LNCAP (cell line): ENCODE data around the gene NF1.

Source experiments
- CTCF ChIP-seq: fragments of 450-650 bp; IDR thresholded peaks from 2 replicates; pipeline ENCODE4 v1.5.1; 2017; ENCODE audit warnings: mild to moderate bottlenecking

NF1 gene

DNA sequence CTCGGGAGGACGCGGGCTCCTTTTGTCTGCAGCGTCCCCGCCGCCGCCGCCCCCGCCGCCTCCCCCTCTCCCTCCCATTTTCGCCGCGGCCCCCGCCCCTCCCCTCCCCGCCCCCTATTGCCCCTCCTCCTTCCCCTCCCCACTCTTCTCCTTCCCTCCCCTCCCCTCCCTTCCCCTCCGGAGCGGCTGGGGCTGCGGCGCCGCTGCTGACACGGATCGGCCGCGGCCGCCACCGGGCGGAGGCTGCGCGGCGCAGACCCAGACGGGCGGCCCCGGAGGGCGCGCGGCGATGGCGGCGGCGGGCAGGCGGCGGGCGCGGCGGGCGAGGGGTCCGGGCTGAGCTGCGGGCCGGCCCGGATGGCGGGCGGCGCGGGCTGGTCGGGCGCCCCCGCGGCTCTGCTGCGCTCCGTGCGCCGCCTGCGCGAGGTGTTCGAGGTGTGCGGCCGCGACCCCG, 296.7 kb downstream of the NF1 start, which contains the start of gene RAB11FIP4:
RAB11FIP4 (plus strand) TSS at position 180 of the 454 bp plus-strand sequence; CDS start at position 358, 178 bp downstream.
- no peak for TF ChIP-seq CTCF

DNA sequence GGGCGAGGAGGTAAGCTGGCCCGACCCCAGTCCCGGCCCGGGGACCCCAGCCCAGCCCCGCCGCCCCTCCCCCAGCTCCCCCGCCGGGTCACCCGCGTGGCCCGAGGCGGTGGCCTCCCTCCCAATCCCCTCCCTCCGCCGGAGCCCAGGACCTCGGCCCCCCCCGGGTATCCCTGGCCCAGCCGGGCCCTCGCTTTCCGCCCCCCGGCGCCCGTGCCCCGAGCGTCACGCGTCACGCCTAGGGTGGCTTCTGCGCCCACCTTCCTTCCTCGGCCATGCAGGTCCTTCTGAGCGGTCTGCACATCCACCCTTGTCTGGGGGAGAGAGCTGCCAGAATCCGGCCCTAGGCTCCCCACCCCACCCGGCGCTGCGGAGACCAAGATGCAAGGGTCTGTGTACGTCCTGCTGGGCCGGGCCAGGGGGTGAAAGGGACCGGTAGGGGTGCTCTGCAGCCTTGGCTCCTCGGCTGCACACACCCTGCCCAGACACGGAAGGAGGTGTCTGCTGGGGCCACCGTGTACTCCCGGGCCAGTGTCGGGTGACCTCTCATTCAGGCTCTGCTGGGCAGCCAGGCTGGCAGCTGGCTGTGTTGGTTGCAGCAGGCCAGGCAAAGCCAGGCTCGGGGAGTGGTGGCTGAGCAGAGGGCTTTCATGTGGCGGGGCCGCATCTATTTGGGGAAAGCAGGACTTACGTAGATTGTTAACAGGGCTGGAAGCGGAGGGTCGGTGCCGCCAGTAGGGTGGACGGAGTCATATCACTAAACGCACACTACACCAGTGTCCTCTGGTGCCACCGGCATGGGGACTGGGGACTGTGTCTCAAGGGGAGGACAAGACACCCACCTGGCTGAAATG, 297.5 kb downstream of the NF1 start:
- no peak for TF ChIP-seq CTCF

- no peak for TF ChIP-seq CTCF
Observed at GRCh38 chr17:31392856-31393748, 298.3 kb downstream of the NF1 start.

- no peak for TF ChIP-seq CTCF
Observed at GRCh38 chr17:31393749-31394146, 299.0 kb downstream of the NF1 start.

DNA sequence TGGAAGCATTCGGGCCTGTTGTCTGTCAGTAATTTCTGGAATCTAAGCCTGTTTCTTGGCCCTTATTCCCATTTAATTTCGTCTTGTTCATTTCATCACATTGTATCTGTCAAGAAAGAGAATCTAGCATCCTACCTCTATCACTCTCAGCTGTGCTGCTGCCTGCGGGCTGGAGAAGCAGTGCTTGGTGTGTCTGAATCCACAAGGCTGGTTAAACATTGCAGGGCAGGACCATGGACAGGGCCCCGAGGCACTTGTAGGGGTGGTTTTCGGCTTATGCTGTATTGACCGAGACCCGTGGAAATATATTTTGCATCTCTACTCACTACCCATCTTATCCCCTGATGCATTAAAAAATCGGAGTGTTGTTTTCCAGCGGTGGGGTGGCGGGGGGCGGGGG, 299.8 kb downstream of the NF1 start:
- TF ChIP-seq CTCF = no peak

DNA sequence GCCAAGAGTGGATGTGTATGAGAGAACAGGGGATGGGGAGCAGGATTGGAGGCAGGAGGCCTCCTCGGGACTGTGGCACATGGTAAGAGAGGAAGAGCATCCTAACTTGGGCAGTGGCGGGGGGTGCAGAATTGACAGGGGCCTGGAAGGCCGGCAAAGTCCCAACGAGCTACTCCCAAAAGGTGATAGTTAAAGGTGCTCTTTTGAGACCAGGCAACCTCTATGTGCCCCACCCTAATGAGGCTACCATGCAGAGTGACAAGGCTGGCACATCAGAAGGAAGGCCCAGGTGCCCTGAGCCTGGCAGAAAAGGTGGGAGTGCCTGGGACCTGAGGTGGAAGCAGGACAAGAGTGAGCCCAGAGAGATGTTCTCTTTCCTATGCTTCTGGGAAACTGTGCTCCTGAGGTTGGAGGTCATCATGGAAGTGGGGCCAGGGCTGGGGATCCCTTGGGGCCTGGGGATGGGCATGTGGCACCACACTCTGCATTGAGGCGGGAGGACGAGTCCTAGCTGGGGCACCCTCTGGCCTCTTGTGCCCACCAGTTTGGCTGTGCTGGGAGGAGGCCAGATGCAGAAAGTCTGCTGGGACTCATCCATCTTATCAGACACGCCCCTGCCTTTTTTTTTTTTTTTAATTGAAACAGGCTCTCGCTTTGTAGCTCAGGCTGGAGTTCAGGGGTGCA, 302.6 kb downstream of the NF1 start:
- TF ChIP-seq CTCF = no peak
